Stimulated activated naive CD8-positive, alpha-beta T cell treated with anti-CD3 and anti-CD28 coated beads, Interleukin-15, Interleukin-2, amounts not matched to agents 100 ng/mL and 50 ng/mL, for 24 hours (primary cell): ENCODE data around the gene MYH7.

Experiments
- H3K27ac Mint-ChIP-seq: one replicate; pipeline ENCODE4 v1.8.0; 2021; ENCODE audit warnings: mild to moderate bottlenecking, mixed read lengths
- H3K27me3 Mint-ChIP-seq: one replicate; pipeline ENCODE4 v1.8.0; 2021; ENCODE audit warnings: mixed read lengths
- H3K36me3 Mint-ChIP-seq: one replicate; pipeline ENCODE4 v1.8.0; 2021; ENCODE audit warnings: low read depth, mixed read lengths
- H3K4me1 Mint-ChIP-seq: one replicate; pipeline ENCODE4 v1.8.0; 2021; ENCODE audit warnings: low read depth, mixed read lengths
- H3K4me3 Mint-ChIP-seq: one replicate; pipeline ENCODE4 v1.8.0; 2021; ENCODE audit warnings: mild to moderate bottlenecking, mixed read lengths
- H3K9me3 Mint-ChIP-seq: one replicate; pipeline ENCODE4 v1.8.0; 2021; ENCODE audit warnings: mixed read lengths

The MYH7 gene

DNA sequence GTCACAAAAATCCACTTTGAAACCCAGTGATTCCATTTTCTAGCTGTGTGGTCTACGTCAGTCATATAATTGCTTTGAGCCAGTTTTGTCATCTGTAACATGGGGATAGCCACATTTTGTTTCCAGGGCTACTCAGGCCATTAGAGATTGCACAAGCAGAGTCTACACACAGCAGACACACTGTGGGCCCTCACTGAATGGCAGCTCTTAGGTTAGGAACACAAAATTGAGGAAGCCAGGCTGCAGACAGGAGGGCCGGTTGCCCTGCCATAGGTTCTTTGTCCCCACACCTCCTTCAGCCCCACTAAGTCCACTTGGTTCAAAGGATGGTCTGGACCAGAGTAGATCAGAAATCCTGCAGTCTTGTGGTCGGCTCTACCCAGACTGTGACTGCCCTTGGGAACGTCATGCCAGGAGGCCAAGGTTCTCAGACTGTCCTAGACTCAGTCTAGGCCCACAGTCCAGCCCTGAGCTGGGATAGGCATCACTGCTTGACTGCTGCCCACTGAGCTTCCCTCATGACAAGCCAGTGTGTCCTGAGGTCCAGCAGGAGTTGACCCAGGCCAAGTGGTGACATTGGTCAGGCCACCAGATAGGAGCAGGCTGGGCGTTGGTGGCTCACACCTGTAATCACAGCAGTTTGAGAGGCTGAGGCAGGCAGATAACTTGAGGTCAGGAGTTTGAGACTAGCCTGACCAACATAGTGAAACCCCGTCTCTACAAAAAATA lies 3.8 kb upstream of the MYH7 start:
- peaks cover 5% of the 10 kb centered on the region for H3K27me3 Mint-ChIP-seq
- no peaks in the 10 kb centered on the region for H3K9me3 Mint-ChIP-seq
- no peak overlapping the region for H3K4me3 Mint-ChIP-seq
- no peak overlapping the region for H3K27ac Mint-ChIP-seq
- H3K4me1 Mint-ChIP-seq = no peaks in the 10 kb centered on the region
- no peaks in the 10 kb centered on the region for H3K36me3 Mint-ChIP-seq

DNA sequence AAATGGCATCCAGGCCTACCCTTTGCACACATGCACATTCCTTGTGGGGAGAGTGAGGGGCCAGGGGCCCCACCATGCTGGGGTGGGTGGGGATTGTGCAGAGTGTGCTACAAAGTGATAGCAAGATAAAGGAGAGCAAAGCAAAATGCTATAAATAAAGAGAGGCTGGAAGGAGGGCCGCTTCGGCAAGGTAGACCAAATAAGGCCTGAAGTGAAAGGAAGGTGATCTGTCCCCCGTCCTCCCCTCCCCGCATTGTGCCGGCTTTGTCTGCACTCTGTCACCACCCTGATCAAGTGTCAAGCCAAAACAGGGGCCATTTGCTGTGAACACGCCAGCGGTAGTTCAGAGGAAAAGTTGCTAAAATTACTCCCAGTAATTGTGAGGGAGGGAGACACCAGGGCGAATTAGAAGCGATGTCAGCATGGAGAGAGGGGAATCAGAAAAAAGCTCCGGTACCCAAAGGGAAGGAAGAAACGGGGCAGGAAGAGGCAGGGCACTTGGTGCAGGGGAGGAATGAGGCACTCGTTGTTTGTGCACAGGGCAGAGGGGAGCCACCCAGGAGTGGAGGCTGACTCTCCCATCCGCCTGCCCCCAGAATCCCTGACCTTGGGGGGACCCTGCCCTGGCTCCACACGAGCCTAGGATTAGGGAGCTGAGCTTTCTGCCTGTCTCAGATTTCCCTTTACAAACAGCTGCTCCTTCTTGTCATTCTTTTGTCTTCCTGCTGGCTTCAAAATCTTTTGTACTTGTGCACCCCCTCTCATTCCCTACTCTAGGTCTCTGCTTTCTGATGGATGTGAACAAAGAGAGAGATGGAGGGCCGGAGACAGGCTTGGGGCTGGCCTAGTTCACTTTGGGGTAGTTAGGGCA lies 2.9 kb upstream of the MYH7 start:
- Mint-ChIP-seq H3K4me3 (no peak overlapping the region), H3K4me1 (no peaks in the 10 kb centered on the region), H3K36me3 (no peaks in the 10 kb centered on the region), H3K27ac (no peak overlapping the region), H3K9me3 (no peaks in the 10 kb centered on the region), H3K27me3 (peaks cover 5% of the 10 kb centered on the region)

DNA sequence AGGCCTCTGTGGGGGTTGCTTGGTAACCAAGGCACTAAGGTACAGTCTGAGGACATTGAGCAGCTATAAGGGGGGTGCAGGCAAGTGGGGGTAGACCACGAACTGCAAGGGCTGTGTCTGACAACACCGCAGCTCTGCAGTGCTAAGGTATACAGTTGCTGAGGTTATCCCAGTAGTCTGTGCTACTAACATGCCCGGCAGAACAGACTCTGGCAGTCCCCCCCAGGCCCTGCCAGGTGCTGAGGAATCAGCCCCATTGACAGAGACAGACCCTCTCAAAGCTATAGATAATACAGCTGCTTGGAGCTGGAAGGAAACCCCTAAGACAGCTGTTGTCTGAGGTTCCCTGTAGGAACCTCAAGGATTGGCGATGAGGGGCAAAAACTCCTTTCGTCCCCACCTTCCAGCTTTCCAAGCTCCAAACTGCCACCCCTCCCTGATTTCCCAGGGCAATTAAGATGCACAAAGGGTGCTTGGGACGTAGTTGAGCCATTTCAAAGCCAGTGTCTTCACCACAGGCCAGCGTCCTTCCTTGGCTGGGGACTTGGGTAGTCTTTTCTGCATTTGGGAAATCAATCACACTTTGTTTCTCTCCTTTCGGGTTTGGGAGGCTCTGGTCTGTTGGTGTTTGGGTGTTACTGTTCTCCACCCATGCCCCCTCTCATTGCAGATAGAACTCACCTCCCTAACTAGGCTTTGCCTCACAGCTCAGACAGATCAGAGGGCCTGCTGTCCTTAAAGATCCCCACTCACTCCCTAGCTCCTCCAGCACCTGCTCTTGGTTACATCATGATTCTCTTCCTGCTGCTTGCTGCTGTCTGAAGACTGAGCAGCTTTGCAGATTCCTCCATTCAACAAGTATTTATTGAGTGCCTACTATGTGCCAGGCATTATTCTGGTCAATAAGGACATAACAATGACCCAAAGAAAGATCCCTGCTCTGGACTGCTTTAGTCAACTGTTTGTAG lies 2.0 kb upstream of the MYH7 start:
- Mint-ChIP-seq H3K36me3 (no peaks in the 10 kb centered on the region), H3K27me3 (peaks cover 5% of the 10 kb centered on the region), H3K4me1 (no peaks in the 10 kb centered on the region), H3K4me3 (no peak overlapping the region), H3K9me3 (no peaks in the 10 kb centered on the region), H3K27ac (no peak overlapping the region)

- Mint-ChIP-seq H3K27ac (no peak overlapping the region), H3K36me3 (no peaks in the 10 kb centered on the region), H3K9me3 (no peaks in the 10 kb centered on the region), H3K4me1 (no peaks in the 10 kb centered on the region), H3K27me3 (peaks cover 5% of the 10 kb centered on the region), H3K4me3 (no peak overlapping the region)
Observed at GRCh38 chr14:23436327-23437132, 1.1 kb upstream of the MYH7 start.

DNA sequence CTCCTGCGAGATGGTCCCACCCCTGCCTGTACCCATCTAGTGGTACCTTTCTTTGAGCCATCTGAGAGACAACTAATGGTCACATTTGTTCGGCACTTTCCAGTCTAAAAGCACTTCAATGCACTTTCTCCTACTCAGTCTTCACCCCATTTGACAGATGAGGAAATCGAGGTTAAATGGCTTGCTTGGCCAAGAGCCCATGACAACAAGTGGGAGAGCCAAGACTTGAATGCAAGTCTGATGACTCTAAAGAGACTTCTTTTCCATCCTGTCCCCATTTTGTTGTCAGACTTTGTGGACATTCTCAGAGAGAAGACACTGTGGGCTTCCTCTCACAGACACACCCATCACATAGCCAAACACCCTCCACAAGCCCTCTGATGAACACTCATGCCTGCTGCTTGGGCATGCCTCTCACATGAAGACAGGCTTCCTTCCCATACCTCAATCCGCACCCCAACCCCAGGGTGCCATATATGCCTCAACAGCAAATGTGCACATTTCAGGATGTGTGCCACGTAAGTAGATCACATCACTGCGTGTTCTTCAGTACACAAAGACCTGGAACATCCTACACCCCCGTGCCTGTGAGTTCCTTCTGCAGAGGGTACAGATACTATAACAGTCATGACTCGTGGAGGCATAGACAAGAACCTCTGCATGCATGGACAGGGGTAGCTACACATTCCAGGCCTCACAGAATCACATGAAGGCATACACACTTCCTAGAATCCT lies 805 bp downstream of the MYH7 start:
- Mint-ChIP-seq H3K27me3 (no peaks in the 10 kb centered on the region), H3K36me3 (no peaks in the 10 kb centered on the region), H3K9me3 (no peaks in the 10 kb centered on the region), H3K27ac (no peak overlapping the region), H3K4me3 (no peak overlapping the region), H3K4me1 (no peaks in the 10 kb centered on the region)

DNA sequence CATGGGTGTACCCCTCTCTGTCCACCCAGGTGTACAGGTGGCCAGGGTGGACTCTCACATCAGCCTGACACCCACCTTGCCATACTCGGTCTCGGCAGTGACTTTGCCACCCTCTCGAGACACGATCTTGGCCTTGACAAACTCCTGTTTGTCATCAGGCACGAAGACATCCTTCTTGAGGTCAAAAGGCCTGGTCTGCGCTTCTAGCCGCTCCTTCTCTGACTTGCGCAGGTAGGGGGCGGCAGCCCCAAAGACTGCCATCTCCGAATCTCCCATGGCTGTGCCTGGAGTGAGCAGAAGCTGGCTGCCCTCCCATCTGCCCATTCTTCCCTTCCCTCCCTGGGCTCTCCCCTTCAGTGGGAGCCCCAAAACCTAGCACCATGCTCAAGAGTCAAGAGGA lies 2.0 kb downstream of the MYH7 start:
- Mint-ChIP-seq H3K4me1 (no peaks in the 10 kb centered on the region), H3K4me3 (no peak overlapping the region), H3K27ac (no peak overlapping the region), H3K9me3 (no peaks in the 10 kb centered on the region), H3K36me3 (no peaks in the 10 kb centered on the region), H3K27me3 (no peaks in the 10 kb centered on the region)

- Mint-ChIP-seq H3K9me3 (no peaks in the 10 kb centered on the region), H3K27me3 (no peaks in the 10 kb centered on the region), H3K4me3 (no peak overlapping the region), H3K4me1 (no peaks in the 10 kb centered on the region), H3K36me3 (no peaks in the 10 kb centered on the region), H3K27ac (no peak overlapping the region)
Observed at GRCh38 chr14:23432946-23433345, 2.5 kb downstream of the MYH7 start.

DNA sequence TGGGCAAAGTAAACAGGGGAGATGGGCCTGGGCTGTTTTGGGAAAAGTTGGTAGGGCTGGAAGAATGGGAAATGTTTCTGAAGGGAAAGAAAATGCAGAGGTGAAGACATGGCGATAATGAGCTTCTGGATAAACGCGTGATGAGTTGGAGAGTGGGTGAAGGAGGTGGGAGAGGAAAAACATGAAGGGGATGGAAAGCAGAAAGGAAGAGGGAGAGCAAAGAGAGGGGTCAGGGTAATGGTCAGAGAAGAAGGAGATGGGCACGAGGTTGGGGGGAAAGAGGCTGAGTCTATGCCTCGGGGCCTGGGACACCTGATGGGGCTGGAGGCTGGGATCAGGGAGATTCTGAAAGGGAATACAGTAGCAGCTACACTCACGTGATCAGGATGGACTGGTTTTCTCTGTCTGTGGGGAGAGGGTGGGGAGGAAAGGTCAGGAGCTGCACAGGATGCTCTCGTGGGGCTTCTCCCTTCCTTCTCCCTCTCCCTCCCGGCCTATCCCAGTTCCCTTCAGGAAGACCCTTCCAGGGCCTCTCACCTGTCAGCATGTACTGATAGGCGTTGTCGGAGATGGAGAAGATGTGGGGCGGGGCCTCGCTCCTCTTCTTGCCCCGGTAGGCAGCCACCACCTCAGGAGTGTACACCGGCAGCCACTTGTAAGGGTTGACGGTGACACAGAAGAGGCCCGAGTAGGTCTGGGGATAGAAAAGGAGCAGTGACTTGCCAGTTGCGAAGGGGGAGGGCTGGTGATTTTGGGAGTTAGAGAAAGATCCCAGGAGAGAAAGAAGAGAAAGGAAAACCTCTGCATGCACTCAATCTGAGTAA lies 3.1 kb downstream of the MYH7 start:
- Mint-ChIP-seq H3K4me3 (no peak overlapping the region), H3K27ac (no peak overlapping the region), H3K27me3 (no peaks in the 10 kb centered on the region), H3K4me1 (no peaks in the 10 kb centered on the region), H3K36me3 (no peaks in the 10 kb centered on the region), H3K9me3 (no peaks in the 10 kb centered on the region)

DNA sequence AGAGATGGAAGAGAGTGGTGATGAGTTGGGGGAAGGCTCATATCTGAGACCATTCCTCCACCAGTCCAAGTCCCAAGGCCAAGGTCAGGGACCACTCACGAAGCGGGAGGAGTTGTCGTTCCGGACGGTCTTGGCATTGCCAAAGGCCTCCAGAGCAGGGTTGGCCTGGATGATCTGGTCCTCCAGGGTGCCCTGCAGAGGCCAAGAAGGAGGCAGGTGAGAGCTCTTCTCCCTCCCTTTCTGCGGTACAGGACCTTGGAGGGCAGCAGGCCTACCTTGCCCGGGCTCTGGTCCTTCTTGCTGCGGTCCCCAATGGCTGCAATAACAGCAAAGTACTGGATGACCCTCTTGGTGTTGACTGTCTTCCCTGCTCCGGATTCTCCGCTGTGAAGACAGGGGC lies 4.0 kb downstream of the MYH7 start:
- no peaks in the 10 kb centered on the region for H3K36me3 Mint-ChIP-seq
- no peaks in the 10 kb centered on the region for H3K27me3 Mint-ChIP-seq
- no peaks in the 10 kb centered on the region for H3K9me3 Mint-ChIP-seq
- no peaks in the 10 kb centered on the region for H3K4me1 Mint-ChIP-seq
- H3K27ac Mint-ChIP-seq = no peak overlapping the region
- no peak overlapping the region for H3K4me3 Mint-ChIP-seq

DNA sequence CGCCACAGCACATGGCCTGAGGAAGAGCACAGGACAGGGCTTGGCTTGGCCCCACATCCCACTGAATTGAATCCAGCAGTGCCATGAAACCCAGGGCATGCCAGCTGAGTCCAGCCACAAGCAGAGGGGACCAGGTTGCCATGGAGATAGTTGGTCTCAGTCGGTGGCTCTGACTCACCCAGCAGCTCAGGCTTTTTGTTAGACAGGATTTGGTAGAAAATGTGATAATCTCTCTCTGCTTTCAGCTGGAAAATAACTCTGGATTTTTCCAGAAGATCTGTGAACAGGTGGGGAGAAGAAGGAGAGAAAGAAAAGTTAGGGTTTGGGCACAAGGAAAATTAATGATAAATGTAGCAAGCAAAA lies 4.8 kb downstream of the MYH7 start:
- no peaks in the 10 kb centered on the region for H3K36me3 Mint-ChIP-seq
- no peaks in the 10 kb centered on the region for H3K9me3 Mint-ChIP-seq
- H3K4me3 Mint-ChIP-seq = no peak overlapping the region
- H3K4me1 Mint-ChIP-seq = no peaks in the 10 kb centered on the region
- no peaks in the 10 kb centered on the region for H3K27me3 Mint-ChIP-seq
- no peak overlapping the region for H3K27ac Mint-ChIP-seq

DNA sequence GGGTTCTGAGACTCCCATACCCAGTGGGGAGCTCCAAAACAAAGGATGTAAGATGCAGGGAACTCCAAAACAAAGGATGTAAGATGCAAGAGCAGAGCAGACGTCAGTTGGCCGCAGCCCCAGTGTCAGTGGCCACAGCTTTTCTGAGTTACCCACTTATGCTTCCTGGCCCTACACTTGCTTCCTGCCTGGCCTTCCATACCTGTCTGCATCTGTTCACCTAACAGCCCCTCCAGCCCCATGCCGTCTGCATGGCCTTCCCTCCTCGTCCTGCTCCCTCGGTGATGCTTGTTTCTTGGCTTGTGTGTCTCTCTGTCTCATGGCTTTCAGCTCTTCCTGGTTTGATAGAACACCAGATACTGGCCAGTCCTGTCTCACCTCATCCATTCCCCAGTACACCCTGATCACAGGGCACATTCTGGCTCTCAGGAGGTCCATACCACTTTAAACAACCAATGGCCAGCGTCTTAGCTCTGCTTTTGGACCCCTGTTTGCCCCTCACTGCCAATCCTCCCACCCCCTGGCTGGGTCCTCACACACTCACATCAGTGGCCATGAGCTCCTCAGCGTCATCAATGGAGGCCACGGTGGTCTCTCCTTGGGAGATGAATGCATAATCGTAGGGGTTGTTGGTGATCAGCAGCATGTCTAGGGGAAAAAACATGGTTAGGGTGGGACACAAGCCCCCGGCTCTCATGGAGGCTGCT lies 5.3 kb downstream of the MYH7 start:
- H3K9me3 Mint-ChIP-seq = no peaks in the 10 kb centered on the region
- H3K27ac Mint-ChIP-seq = no peak overlapping the region
- H3K36me3 Mint-ChIP-seq = no peaks in the 10 kb centered on the region
- H3K4me1 Mint-ChIP-seq = no peaks in the 10 kb centered on the region
- H3K4me3 Mint-ChIP-seq = no peak overlapping the region
- H3K27me3 Mint-ChIP-seq = no peaks in the 10 kb centered on the region

DNA sequence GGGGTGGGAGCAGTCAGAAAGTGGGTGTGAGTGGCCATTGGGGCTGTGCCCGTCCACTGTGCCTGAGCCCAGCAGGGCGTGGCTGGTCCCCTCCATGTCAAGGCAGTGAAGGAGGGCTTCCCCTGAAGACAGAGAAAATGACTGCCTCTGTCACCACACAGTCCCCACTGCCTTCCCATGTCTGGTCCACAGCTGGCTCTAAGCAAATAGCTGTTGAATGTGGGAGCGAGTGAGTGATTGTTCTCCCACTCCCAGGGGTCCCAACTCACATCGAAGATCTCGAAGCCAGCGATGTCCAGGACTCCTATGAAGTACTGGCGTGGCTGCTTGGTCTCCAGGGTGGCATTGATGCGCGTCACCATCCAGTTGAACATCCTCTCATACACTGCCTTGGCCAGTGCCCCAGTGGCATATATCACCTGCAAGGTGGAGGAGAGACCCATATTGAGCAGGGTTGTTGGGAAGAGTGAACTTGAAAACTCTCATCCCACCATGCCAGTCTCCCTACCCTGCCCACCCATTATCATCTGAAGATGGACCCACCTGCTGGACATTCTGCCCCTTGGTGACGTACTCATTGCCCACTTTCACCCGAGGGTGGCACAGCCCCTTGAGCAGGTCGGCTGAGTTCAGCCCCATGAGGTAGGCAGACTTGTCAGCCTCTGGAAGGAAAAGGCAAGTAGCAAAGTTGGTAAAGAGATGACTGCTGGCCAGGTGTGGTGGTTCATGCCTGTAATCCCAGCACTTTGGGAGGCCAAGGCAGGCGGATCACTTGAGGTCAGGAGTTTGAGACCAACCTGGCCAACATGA lies 6.6 kb downstream of the MYH7 start:
- H3K27ac Mint-ChIP-seq = no peak overlapping the region
- no peaks in the 10 kb centered on the region for H3K36me3 Mint-ChIP-seq
- no peaks in the 10 kb centered on the region for H3K27me3 Mint-ChIP-seq
- H3K9me3 Mint-ChIP-seq = no peaks in the 10 kb centered on the region
- H3K4me3 Mint-ChIP-seq = no peak overlapping the region
- H3K4me1 Mint-ChIP-seq = no peaks in the 10 kb centered on the region
